ENCODE data around the gene KCNH2. TPM values are rescaled to one million over a fixed set of nuclear protein-coding genes. Genes with fewer than 3 reads are reported as not detected.

KCNH2 gene
- total and polyA plus RNA-seq, 10 of the 15 experiments (the other 5 are each of a cell fraction or from before 2014, with no cell fraction given), result 0.04 to 0.24 (median 0.17) TPM; not detected in 6

GRCh38 chr7:150941351-150942000 is 36.6 kb downstream of the KCNH2 start:
- no peak for FAIRE-seq
- WGBS (ENCODE audit: insufficient coverage, insufficient replicate concordance, low lambda C conversion rate, missing lambda C conversion rate), result 38% methylated on average over 15 of the region's 15 CpGs
- no peak overlapping the region for H3K9ac ChIP-seq (ENCODE audit: control insufficient read depth, insufficient read depth, low read length)
- TF ChIP-seq JUNB (IDR thresholded peaks at IDR 0.05) (no peak), ZNF687 (IDR thresholded peaks at IDR 0.05) (no peak), STAT1 (conservative IDR thresholded peaks at IDR 0.05) (no peak), CHD2 (IDR thresholded peaks at IDR 0.05; ENCODE audit: borderline replicate concordance, low read depth, low read length) (no peak), NKRF (conservative IDR thresholded peaks at IDR 0.05) (no peak), RBBP5 (conservative IDR thresholded peaks at IDR 0.05) (no peak), CTCF (IDR thresholded peaks at IDR 0.05 in 2 of 3, conservative IDR thresholded peaks at IDR 0.05 in 1 of 3; ENCODE audit: control insufficient read depth in 2 of 3, extremely low read depth in 1 of 3, insufficient read depth in 1 of 3, low read depth in 3 of 3, low read length in 3 of 3) (no peak), PML (IDR thresholded peaks at IDR 0.05; ENCODE audit: low read length) (no peak), BRCA1 (IDR thresholded peaks at IDR 0.05; ENCODE audit: low read depth, low read length) (no peak), ESRRA (IDR thresholded peaks at IDR 0.05; ENCODE audit: low read length) (no peak), E2F4 (IDR thresholded peaks at IDR 0.05; ENCODE audit: low read depth, low read length) (no peak), MEF2B (IDR thresholded peaks at IDR 0.05; ENCODE audit: partially characterized antibody, poor library complexity, severe bottlenecking) (no peak)

More at GRCh38 chr7:150941351-150942000, 36.6 kb downstream of the KCNH2 start:
- CTCF ChIA-PET, result no interaction called here
- in situ Hi-C loops (cut with MboI), result no loop called here
- Histone ChIP-seq H2AFZ (ENCODE audit: control insufficient read depth, low read depth, low read length) (no peak overlapping the region), H3K27me3 (replicated peaks in 1 of 2; ENCODE audit: control insufficient read depth in 2 of 2, insufficient read depth in 2 of 2, low read length in 1 of 2) (peaks cover 0 to 2% of the 10 kb centered on the region in 2 experiments; a peak in 1 of 4 replicates), H4K20me1 (ENCODE audit: control insufficient read depth, insufficient read depth) (no peaks in the 10 kb centered on the region), H3K4me1 (ENCODE audit: control insufficient read depth, insufficient read depth, low read length) (no peaks in the 10 kb centered on the region), H3K9me3 (replicated peaks; ENCODE audit: control insufficient read depth, insufficient read depth, low read length) (no peaks in the 10 kb centered on the region), H3K4me3 (no peak overlapping the region), H3K4me2 (ENCODE audit: control insufficient read depth, insufficient read depth) (no peak overlapping the region), H3K27ac (ENCODE audit: control insufficient read depth, insufficient read depth) (no peak overlapping the region), H3K36me3 (ENCODE audit: control insufficient read depth in 2 of 2, insufficient read depth in 2 of 2, low read length in 1 of 2) (no peaks in the 10 kb centered on the region), H3K79me2 (ENCODE audit: control insufficient read depth, insufficient read depth, low read length) (no peaks in the 10 kb centered on the region)
- no peak for DNase-seq (ENCODE audit: low read depth, low spot score)
- RAD21 ChIA-PET (ENCODE audit: unreplicated experiment), result no interaction called here
- intact Hi-C loops (cut with micrococcal nuclease; ENCODE audit: unreplicated experiment), result no loop called here
- POLR2A ChIA-PET, result no interaction called here
- SMC1A ChIA-PET (ENCODE audit: uncharacterized antibody, unreplicated experiment), result no interaction called here
- ATAC-seq, result no peak
- BruUV-seq (replicated peaks), result no TSS peak
